WTC11 (cell line): ENCODE results near the gene SERTAD1. TPM values are rescaled to one million over a fixed set of nuclear protein-coding genes. Genes with fewer than 3 reads are reported as not detected.
A peak's percentile ranks its signal among the peaks of the same experiment; 100 is the strongest.

ENCODE experiments used
- AFF4 ChIP-seq: sonication (generic); formaldehyde crosslinking; IDR thresholded peaks from 2 replicates; pipeline ENCODE4 v1.8.1; 2023; ENCODE audit warnings: mild to moderate bottlenecking, missing genetic modification reagents, borderline replicate concordance
- ATF2 ChIP-seq: sonication (generic); formaldehyde crosslinking; IDR thresholded peaks from 2 replicates; pipeline ENCODE4 v1.8.1; 2022; ENCODE audit warnings: low read depth, missing genetic modification reagents, borderline replicate concordance
- CDX4 ChIP-seq: fragments of 250-450 bp; sonication (Bioruptor Pico); IDR thresholded peaks from 2 replicates; pipeline ENCODE4 v1.9.0; 2021; ENCODE audit warnings: moderate library complexity, mild to moderate bottlenecking, inconsistent platforms, borderline replicate concordance
- CREM ChIP-seq: sonication (generic); formaldehyde crosslinking; IDR thresholded peaks from 2 replicates; pipeline ENCODE4 v1.8.1; 2022; ENCODE audit warnings: mild to moderate bottlenecking, missing genetic modification reagents, moderate library complexity
- E2F5 ChIP-seq: sonication (generic); formaldehyde crosslinking; IDR thresholded peaks from 2 replicates; pipeline ENCODE4 v1.8.1; 2022; ENCODE audit warnings: mild to moderate bottlenecking, moderate library complexity, missing genetic modification reagents
- FOXK1 ChIP-seq: sonication (generic); formaldehyde crosslinking; IDR thresholded peaks from 2 replicates; pipeline ENCODE4 v1.8.0; 2022; ENCODE audit warnings: mild to moderate bottlenecking, moderate library complexity, missing genetic modification reagents
- GRHL2 ChIP-seq: fragments of 250-450 bp; sonication (Bioruptor Pico); IDR thresholded peaks from 2 replicates; pipeline ENCODE4 v1.8.0; 2022; ENCODE audit warnings: mild to moderate bottlenecking, moderate library complexity; ENCODE audit not compliant: insufficient replicate concordance, severe bottlenecking
- MLX ChIP-seq: sonication (generic); formaldehyde crosslinking; IDR thresholded peaks from 2 replicates; pipeline ENCODE4 v1.8.1; 2023; ENCODE audit warnings: mild to moderate bottlenecking, missing genetic modification reagents, moderate library complexity
- MYBL2 ChIP-seq: sonication (generic); formaldehyde crosslinking; IDR thresholded peaks from 2 replicates; pipeline ENCODE4 v1.8.1; 2023; ENCODE audit warnings: mild to moderate bottlenecking, moderate library complexity, missing genetic modification reagents
- NR2C2 ChIP-seq: sonication (generic); formaldehyde crosslinking; IDR thresholded peaks from 2 replicates; pipeline ENCODE4 v1.8.0; 2022; ENCODE audit warnings: mild to moderate bottlenecking, missing genetic modification reagents
- PREB ChIP-seq: sonication (generic); formaldehyde crosslinking; IDR thresholded peaks from 2 replicates; pipeline ENCODE4 v1.8.1; 2022; ENCODE audit warnings: mild to moderate bottlenecking, missing genetic modification reagents, moderate library complexity, borderline replicate concordance
- PRRX2 ChIP-seq: fragments of 250-450 bp; sonication (Bioruptor Pico); IDR thresholded peaks from 2 replicates; pipeline ENCODE4 v1.8.0; 2021; ENCODE audit warnings: mild to moderate bottlenecking
- TEAD1 ChIP-seq: sonication (generic); formaldehyde crosslinking; IDR thresholded peaks from 2 replicates; pipeline ENCODE4 v1.8.0; 2022; ENCODE audit warnings: mild to moderate bottlenecking, missing genetic modification reagents
- TP53 ChIP-seq: sonication (generic); formaldehyde crosslinking; IDR thresholded peaks from 2 replicates; pipeline ENCODE4 v1.8.1; 2023; ENCODE audit warnings: mild to moderate bottlenecking, missing genetic modification reagents
- ZBTB21 ChIP-seq: sonication (generic); formaldehyde crosslinking; IDR thresholded peaks from 2 replicates; pipeline ENCODE4 v1.8.1; 2023; ENCODE audit warnings: mild to moderate bottlenecking, missing genetic modification reagents, borderline replicate concordance
- ZNF121 ChIP-seq: sonication (generic); formaldehyde crosslinking; IDR thresholded peaks from 2 replicates; pipeline ENCODE4 v1.8.0; 2023; ENCODE audit warnings: missing genetic modification reagents
- ZNF219 ChIP-seq: sonication (generic); formaldehyde crosslinking; IDR thresholded peaks from 2 replicates; pipeline ENCODE4 v1.8.0; 2023; ENCODE audit warnings: missing genetic modification reagents, mild to moderate bottlenecking, borderline replicate concordance
- ZNF425 ChIP-seq: fragments of 250-450 bp; sonication (Bioruptor Pico); conservative IDR thresholded peaks from 2 replicates; pipeline ENCODE4 v1.9.0; 2021; ENCODE audit warnings: mild to moderate bottlenecking
- ZNF512 ChIP-seq: sonication (generic); formaldehyde crosslinking; IDR thresholded peaks from 2 replicates; pipeline ENCODE4 v1.8.1; 2022; ENCODE audit warnings: missing genetic modification reagents, borderline replicate concordance
- ZNF671 ChIP-seq: fragments of 250-450 bp; sonication (Bioruptor Pico); IDR thresholded peaks from 2 replicates; pipeline ENCODE4 v1.8.0; 2021; ENCODE audit warnings: mild to moderate bottlenecking
- ZSCAN18 ChIP-seq: fragments of 250-450 bp; sonication (Bioruptor Pico); IDR thresholded peaks from 2 replicates; pipeline ENCODE4 v2.1.2; 2022; ENCODE audit warnings: mild to moderate bottlenecking, moderate library complexity
- total RNA-seq: library from RNA; stranded (reverse); gene quantifications from 3 replicates; pipeline ENCODE4 v1.2.3, GENCODE V29; 2021

The SERTAD1 gene
- total RNA-seq, 1 experiment from 2014 or later: 6.8 TPM

- no peak for TF ChIP-seq CDX4 (CRISPR knock-in tag)
- TF ChIP-seq MYBL2 (CRISPR knock-in tag): peak; percentile 87; the same call in 1 of the 2 replicates
- TF ChIP-seq ZNF512: no peak
- 0 out of 2 replicates have a peak, but pooled peaks have one; percentile 59 for TF ChIP-seq E2F5
- no peak for TF ChIP-seq TP53 (CRISPR knock-in tag)
- no peak for TF ChIP-seq ZNF219 (CRISPR knock-in tag)
- no peak for TF ChIP-seq ZNF121
- no peak for TF ChIP-seq AFF4 (CRISPR knock-in tag)
- TF ChIP-seq ZSCAN18 (CRISPR knock-in tag): no peak
- no peak for TF ChIP-seq NR2C2
- TF ChIP-seq GRHL2 (CRISPR knock-in tag): no peak
- no peak for TF ChIP-seq PREB (CRISPR knock-in tag)
- no peak for TF ChIP-seq MLX (CRISPR knock-in tag)
- TF ChIP-seq ZNF425 (CRISPR knock-in tag): no peak
- peak; percentile 83 for TF ChIP-seq ZBTB21 (CRISPR knock-in tag)
- TF ChIP-seq FOXK1 (CRISPR knock-in tag): peak; percentile 49; the same call in 1 of the 2 replicates
- no peak for TF ChIP-seq ZNF671
- TF ChIP-seq CREM: 0 out of 2 replicates have a peak, but pooled peaks have one; percentile 53
- TF ChIP-seq TEAD1 (CRISPR knock-in tag): no peak; the same call in 1 of the 2 replicates
- no peak for TF ChIP-seq ATF2
- no peak for TF ChIP-seq PRRX2 (CRISPR knock-in tag)
Observed at GRCh38 chr19:40444000-40444824, 18.4 kb upstream of the SERTAD1 start, which contains the start of gene SERTAD3 (continued).
